H1 (cell line): Measurements from ENCODE around the gene ACACB. TPM values are rescaled to one million over a fixed set of nuclear protein-coding genes. Genes with fewer than 3 reads are reported as not detected.

Source experiments
- EP300 ChIP-seq, 2 experiments: IDR thresholded peaks; 1 replicate in 1 of 2; 2 replicates in 1 of 2; pipeline ENCODE4 v1.6.1; 2011 to 2012; ENCODE audit warnings: low read depth in 2 of 2, low read length in 2 of 2, mild to moderate bottlenecking in 2 of 2, borderline replicate concordance in 1 of 2, inconsistent platforms in 1 of 2, moderate library complexity in 1 of 2
- polyA plus RNA-seq, 7 experiments: library from polyadenylated mRNA; depleted of rRNA in 3 of 7; stranded (reverse) in 5 of 7; unstranded in 2 of 7; fragments of >200 nt in 5 of 7; fragments of 200-250 nt in 2 of 7; gene quantifications; 1 replicate in 5 of 7; 2 replicates in 1 of 7; 4 replicates in 1 of 7; pipeline versions ENCODE4 v1.2.1 to v1.2.3, GENCODE V29; 2011 to 2013; ENCODE audit warnings: missing spikeins in 2 of 7, mixed read lengths in 2 of 7
- total RNA-seq: library from RNA; stranded (reverse); fragmentation: NEBNext Ultra II Directional; extraction: Animal tissue kit (Norgen Biotek cat#: 25700); gene quantifications from 2 replicates; pipeline ENCODE4 v1.2.1, GENCODE V29; 2021

ACACB gene
- total and polyA plus RNA-seq, 2 of the 8 experiments (the other 6 are each of a cell fraction or from before 2014, with no cell fraction given), result 5.8 to 15.3 TPM

GRCh38 chr12:109092497-109093021 lies 23.8 kb upstream of the ACACB start (continued):
- no peak for TF ChIP-seq EP300 (IDR thresholded peaks at IDR 0.05; ENCODE audit: borderline replicate concordance in 1 of 2, low read depth in 2 of 2, low read length in 2 of 2)
